ENCODE results near the gene POU2F2. TPM values are rescaled to one million over a fixed set of nuclear protein-coding genes. Genes with fewer than 3 reads are reported as not detected.

POU2F2 gene
- 1.9 and 2.6 TPM in 2 replicates for polyA plus RNA-seq (2011; rRNA removed)
- polyA minus RNA-seq (2011; rRNA and poly(A)+ RNA removed): 1.2 and 2.6 TPM in 2 replicates

GRCh38 chr19:42132030-42132628, at the start of gene POU2F2:
POU2F2 (minus strand) TSS chr19:42132446; CDS start chr19:42132411, 35 bp downstream.
- TF ChIP-seq, protein P1, sequence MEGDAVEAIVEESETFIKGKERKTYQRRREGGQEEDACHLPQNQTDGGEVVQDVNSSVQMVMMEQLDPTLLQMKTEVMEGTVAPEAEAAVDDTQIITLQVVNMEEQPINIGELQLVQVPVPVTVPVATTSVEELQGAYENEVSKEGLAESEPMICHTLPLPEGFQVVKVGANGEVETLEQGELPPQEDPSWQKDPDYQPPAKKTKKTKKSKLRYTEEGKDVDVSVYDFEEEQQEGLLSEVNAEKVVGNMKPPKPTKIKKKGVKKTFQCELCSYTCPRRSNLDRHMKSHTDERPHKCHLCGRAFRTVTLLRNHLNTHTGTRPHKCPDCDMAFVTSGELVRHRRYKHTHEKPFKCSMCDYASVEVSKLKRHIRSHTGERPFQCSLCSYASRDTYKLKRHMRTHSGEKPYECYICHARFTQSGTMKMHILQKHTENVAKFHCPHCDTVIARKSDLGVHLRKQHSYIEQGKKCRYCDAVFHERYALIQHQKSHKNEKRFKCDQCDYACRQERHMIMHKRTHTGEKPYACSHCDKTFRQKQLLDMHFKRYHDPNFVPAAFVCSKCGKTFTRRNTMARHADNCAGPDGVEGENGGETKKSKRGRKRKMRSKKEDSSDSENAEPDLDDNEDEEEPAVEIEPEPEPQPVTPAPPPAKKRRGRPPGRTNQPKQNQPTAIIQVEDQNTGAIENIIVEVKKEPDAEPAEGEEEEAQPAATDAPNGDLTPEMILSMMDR (IDR thresholded peaks at IDR 0.05; ENCODE audit: low read depth, low read length): no peak
- H3K9me3 ChIP-seq (ENCODE audit: control insufficient read depth, insufficient read depth, low read length): no peaks in the 10 kb centered on the region; the same call in 1 of the 2 replicates
- CTCF ChIA-PET: interaction anchor here (0.5 to 3.1 kb wide), 20 partner anchors 8 to 268 kb away, joined by 3 to 28 read pairs (median 6); no protein-coding TSS in a partner anchor
- DNase-seq (ENCODE audit: low read depth, low spot score): no peak
- peaks cover 9% of the 10 kb centered on the region for H3K27me3 ChIP-seq (ENCODE audit: control insufficient read depth, insufficient read depth, low read length)
- H3K27ac ChIP-seq (ENCODE audit: low read depth, low read length): no peak within 1 kb of the TSS
- POLR2A ChIA-PET: no interaction called here
- peak within 1 kb of the TSS; percentile 60 for H3K4me3 ChIP-seq (ENCODE audit: low read depth, low read length)

DNA sequence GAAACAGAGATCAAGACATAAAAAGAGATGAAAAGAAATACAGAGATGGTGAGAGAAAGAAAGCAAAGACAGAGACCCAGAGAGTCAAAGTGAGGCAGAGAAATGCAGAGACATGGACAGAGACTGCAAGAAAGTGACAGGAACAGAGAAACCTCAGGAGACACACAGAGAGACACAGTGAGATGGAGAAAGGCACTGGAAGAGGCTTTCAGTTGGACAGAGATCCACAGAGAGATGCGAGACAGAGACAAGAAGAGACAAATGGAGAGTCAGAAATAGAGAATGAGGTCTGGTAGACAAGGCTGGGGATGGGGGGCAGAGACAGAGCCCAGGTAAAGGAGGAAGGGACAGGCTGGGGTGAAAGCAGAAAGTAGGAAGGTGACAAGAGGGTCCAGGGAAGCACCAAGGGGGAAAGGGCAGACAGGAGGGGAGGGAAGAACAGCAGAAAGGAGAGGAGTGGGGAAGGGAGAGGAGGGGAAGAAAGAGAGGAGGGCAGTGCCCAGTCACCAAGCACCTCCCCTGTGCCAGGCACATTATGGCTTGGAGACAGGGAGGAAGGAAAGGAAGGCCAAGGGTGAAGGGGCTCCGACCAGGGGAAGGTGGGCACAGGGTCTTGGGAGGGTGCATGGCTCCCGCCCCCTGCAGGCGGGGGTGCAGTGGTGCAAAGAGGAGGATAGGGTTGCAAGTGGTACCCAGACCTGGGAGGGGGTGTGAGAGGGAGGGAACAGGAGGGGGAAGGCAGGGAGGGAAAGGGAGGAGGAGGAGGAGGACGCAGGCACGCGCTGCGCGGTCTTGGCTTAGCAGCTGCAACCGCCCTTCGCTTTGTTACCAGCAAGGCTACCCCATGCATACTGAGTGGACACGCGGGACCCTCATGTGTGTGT, 46.8 kb upstream of the POU2F2 start:
- POLR2A ChIA-PET: no interaction called here
- CTCF ChIA-PET: no interaction called here
- TF ChIP-seq, protein P1 (IDR thresholded peaks at IDR 0.05; ENCODE audit: low read depth, low read length): peak; percentile 44
- H3K27ac ChIP-seq (ENCODE audit: low read depth, low read length): no peak overlapping the region
- peaks cover 65% of the 10 kb centered on the region for H3K27me3 ChIP-seq (ENCODE audit: control insufficient read depth, insufficient read depth, low read length)
- DNase-seq (ENCODE audit: low read depth, low spot score): no peak
- H3K4me3 ChIP-seq (ENCODE audit: low read depth, low read length): no peak overlapping the region
- H3K9me3 ChIP-seq (ENCODE audit: control insufficient read depth, insufficient read depth, low read length): no peaks in the 10 kb centered on the region

GRCh38 chr19:42177686-42178019, 45.4 kb upstream of the POU2F2 start:
- Histone ChIP-seq H3K9me3 (ENCODE audit: control insufficient read depth, insufficient read depth, low read length) (no peaks in the 10 kb centered on the region), H3K4me3 (ENCODE audit: low read depth, low read length) (no peak overlapping the region), H3K27ac (ENCODE audit: low read depth, low read length) (no peak overlapping the region), H3K27me3 (ENCODE audit: control insufficient read depth, insufficient read depth, low read length) (peaks cover 65% of the 10 kb centered on the region)
- TF ChIP-seq, protein P1 (IDR thresholded peaks at IDR 0.05; ENCODE audit: low read depth, low read length): no peak
- CTCF ChIA-PET: interaction anchor here (0.9 to 2.9 kb wide), 4 partner anchors 7 to 69 kb away, joined by 4 to 17 read pairs (median 10); no protein-coding TSS in a partner anchor
- no peak for DNase-seq (ENCODE audit: low read depth, low spot score)
- POLR2A ChIA-PET: interaction anchor here (1.2 kb wide), 1 partner anchor 39 kb away, joined by 4 read pairs; no protein-coding TSS in a partner anchor

DNA sequence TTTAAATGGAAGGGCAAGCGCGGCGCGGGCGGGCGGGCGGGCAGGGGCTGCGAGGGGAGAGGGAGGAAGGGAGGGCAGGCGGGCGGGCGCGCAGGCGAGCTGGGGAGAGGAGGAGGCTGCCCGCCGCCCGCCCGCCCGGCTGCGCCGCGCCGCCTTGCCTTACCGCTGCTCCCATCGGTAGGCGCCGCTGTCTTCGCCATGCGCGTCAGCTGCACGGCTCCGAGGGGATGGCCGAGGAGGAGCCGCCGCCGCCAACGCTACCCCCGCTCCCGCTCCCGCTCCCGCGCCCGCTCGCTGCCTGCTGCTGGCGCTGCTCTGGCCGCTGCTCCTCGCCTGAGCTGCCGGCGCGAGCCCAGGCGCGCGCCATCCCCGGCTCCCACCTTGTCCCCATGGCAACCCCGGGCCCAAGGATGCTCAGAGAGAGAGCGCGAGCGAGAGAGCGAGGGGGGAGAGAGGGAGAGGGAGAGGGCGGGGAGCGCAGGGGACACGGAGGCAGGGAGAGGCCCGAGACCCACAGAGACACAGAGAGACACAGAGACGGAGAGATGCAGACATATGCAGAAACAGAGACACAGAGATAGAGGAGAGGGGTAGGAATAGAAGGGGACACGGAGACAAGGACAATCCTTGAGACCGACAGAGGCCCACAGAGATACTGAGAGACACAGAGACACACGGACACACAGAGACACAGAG, 44.9 kb upstream of the POU2F2 start:
- POLR2A ChIA-PET: interaction anchor here (0.7 to 1.2 kb wide), 2 partner anchors 39 to 223 kb away, joined by 4 to 7 read pairs; no protein-coding TSS in a partner anchor
- peak; percentile 32 for DNase-seq (ENCODE audit: low read depth, low spot score)
- H3K4me3 ChIP-seq (ENCODE audit: low read depth, low read length): peak overlapping the region; percentile 60

More for the DNA sequence above, 44.9 kb upstream of the POU2F2 start:
- TF ChIP-seq, protein P1 (IDR thresholded peaks at IDR 0.05; ENCODE audit: low read depth, low read length): peak; percentile 40
- Histone ChIP-seq H3K9me3 (ENCODE audit: control insufficient read depth, insufficient read depth, low read length) (no peaks in the 10 kb centered on the region), H3K27me3 (ENCODE audit: control insufficient read depth, insufficient read depth, low read length) (peaks cover 67% of the 10 kb centered on the region), H3K27ac (ENCODE audit: low read depth, low read length) (no peak overlapping the region)
- CTCF ChIA-PET: interaction anchor here (0.6 to 2.9 kb wide), 12 partner anchors 8 to 206 kb away, joined by 3 to 17 read pairs (median 4); partner anchors contain the start of genes DEDD2 and POU2F2

All from AG04450 (cell line).